ENCODE results near the gene PPP1R3C.

DNA sequence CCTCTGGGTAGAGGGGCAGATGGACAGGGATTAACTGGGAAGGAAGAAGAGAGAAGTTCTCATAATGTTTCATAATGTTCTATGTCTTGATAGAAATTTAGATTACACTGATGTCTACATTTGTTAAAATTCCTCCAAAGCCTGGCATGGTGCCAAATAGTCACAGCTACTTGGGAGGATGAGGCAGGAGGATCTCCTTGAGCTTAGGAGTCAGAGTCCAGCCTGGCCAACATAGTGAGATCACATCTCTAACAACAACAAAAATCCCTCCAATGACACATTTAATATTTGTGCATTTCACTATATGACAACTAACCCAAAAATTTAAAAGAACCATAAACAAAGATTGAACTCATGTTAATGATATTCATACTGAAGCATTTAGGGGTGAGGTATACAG lies 33.0 kb upstream of the PPP1R3C start:
- TF ChIP-seq, protein P1, sequence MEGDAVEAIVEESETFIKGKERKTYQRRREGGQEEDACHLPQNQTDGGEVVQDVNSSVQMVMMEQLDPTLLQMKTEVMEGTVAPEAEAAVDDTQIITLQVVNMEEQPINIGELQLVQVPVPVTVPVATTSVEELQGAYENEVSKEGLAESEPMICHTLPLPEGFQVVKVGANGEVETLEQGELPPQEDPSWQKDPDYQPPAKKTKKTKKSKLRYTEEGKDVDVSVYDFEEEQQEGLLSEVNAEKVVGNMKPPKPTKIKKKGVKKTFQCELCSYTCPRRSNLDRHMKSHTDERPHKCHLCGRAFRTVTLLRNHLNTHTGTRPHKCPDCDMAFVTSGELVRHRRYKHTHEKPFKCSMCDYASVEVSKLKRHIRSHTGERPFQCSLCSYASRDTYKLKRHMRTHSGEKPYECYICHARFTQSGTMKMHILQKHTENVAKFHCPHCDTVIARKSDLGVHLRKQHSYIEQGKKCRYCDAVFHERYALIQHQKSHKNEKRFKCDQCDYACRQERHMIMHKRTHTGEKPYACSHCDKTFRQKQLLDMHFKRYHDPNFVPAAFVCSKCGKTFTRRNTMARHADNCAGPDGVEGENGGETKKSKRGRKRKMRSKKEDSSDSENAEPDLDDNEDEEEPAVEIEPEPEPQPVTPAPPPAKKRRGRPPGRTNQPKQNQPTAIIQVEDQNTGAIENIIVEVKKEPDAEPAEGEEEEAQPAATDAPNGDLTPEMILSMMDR (IDR thresholded peaks at IDR 0.05; ENCODE audit: insufficient read depth, low read depth, low read length) = no peak
- TF ChIP-seq EZH2 (IDR thresholded peaks at IDR 0.05; ENCODE audit: insufficient read depth, low read length) = no peak
